D721Med (cell line): ENCODE data around the gene DGKQ.

Experiments used
- DNase-seq: peaks from one replicate; pipeline ENCODE4 v3.0.0; 2011; ENCODE audit warnings: low spot score; ENCODE audit not compliant: insufficient read length
- FAIRE-seq: peaks from 2 replicates; lab custom pipeline; 2011; peaks lifted over from hg19 to GRCh38; lab: Jason Lieb, UNC
- TF ChIP-seq, protein P1 (sequence below): IDR thresholded peaks from 2 replicates; pipeline ENCODE4 v1.5.1; 2012; ENCODE audit warnings: mild to moderate bottlenecking, control low read depth; ENCODE audit not compliant: insufficient read depth; ENCODE audit errors: missing control alignments

Gene DGKQ

DNA sequence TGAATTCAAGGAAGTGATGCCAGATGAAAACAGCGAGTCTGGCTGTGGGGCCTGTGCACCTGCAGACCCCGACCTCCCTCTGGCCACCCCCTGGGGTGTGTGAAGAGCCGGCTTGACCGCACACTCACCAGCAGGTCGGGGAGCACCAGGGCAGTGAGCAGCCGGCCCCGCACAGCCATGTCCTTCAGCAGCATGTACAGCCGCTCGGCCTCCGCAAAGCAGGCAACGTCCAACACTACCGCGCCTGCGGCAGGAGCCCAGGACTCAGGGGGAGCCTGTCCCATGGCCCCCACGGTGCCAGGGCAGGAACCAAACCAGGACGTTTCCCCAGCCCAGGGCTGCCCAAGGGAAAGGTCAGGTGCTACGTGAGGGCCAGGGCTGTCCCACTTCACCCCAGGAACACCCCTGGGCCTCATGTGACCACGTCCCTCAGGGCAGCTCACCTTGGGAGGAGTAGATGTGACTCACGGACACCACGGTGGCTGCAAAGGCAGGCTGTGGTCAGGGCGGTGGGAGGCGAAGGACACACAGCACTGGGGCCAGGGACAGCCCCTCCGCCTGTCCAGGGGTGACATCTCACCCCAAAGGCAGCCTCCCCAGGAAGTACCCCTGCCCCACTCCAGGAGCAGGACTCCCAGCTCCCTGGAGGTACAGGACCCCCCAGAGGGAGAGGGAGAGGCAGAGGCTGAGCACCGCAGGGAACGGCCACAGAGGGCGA, 8.2 kb downstream of the DGKQ start:
- FAIRE-seq, result no peak
- DNase-seq, result no peak
- TF ChIP-seq, protein P1, sequence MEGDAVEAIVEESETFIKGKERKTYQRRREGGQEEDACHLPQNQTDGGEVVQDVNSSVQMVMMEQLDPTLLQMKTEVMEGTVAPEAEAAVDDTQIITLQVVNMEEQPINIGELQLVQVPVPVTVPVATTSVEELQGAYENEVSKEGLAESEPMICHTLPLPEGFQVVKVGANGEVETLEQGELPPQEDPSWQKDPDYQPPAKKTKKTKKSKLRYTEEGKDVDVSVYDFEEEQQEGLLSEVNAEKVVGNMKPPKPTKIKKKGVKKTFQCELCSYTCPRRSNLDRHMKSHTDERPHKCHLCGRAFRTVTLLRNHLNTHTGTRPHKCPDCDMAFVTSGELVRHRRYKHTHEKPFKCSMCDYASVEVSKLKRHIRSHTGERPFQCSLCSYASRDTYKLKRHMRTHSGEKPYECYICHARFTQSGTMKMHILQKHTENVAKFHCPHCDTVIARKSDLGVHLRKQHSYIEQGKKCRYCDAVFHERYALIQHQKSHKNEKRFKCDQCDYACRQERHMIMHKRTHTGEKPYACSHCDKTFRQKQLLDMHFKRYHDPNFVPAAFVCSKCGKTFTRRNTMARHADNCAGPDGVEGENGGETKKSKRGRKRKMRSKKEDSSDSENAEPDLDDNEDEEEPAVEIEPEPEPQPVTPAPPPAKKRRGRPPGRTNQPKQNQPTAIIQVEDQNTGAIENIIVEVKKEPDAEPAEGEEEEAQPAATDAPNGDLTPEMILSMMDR, result no peak

DNA sequence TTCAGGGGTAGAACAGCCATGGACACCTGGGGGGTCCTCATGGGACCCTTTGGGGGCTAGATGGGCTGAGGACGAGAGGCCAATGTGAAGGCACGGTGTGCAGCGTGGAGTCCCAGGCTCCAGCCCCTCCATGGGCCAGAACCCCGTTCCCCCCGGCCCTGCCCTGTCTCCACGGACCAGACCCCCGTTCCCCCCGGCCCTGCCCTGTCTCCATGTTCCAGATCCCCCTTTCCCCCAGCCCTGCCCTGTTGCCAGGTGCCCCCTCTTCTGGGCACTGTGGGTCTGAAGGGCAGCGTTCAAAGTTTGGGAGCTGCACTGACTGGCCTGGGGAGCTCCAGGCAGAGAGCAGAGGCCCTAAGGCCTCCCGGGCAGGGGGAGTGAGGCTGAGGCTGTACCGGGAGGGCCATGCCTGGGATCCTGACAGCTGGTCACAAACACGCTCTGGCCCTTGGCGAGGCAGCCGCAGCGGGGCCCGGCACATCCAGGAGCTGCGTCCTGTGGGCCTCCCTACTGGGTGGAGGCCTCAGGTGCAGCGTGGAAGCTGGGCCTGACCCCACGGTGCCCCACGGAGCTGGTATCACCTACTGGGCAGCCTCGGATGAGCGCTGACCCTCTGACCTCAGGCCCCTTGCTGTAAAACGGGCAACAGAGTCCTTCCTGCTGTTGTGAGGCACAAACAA, 8.9 kb downstream of the DGKQ start:
- DNase-seq (no peak), FAIRE-seq (no peak)
- TF ChIP-seq, protein P1, result no peak

DNA sequence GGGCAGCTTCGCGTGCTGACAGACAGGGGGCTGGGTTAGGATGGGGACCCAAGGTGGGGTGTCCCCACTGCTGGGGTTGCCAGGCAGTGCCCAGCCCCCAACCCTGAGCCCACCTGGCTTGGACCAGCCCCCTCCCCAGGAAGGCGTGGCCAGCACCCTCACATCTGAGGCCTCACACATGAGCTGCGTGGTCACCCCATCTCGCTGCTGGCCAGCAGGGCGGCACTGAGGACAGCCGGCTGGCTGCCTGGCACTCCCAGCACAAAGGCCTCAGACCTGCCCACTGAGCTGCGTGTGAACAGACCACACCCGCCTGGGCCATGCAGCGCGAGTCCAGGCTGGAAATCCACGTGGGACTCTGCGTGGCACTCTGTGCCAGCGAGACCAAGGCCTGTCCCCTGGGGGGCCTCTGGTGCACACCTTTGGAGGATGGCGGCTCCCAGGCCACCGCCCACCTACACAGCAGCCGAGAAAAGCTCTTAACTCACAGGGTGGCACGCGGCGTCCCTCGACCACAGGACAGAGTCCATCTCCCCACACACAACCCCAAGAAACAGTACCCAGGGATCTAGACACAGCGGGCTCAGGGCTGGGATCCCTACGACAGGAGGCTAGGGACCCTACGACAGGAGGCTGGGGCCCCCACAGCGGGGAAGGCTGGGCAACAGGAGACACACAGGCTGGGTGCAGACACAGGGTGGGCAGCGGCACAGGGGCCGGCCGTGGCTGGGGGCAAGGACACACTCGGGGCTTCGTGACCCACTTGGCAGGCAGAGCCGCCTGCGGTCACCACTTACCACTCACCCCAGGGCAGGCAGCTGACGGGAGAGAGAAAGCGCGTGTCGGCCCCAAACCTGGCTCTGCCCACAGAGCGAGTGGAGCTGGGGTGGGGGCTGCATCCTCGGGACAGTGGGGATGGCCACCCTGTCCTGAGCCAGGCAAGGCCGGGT, 9.8 kb downstream of the DGKQ start:
- no peak for FAIRE-seq
- TF ChIP-seq, protein P1, result no peak
- DNase-seq, result no peak

DNA sequence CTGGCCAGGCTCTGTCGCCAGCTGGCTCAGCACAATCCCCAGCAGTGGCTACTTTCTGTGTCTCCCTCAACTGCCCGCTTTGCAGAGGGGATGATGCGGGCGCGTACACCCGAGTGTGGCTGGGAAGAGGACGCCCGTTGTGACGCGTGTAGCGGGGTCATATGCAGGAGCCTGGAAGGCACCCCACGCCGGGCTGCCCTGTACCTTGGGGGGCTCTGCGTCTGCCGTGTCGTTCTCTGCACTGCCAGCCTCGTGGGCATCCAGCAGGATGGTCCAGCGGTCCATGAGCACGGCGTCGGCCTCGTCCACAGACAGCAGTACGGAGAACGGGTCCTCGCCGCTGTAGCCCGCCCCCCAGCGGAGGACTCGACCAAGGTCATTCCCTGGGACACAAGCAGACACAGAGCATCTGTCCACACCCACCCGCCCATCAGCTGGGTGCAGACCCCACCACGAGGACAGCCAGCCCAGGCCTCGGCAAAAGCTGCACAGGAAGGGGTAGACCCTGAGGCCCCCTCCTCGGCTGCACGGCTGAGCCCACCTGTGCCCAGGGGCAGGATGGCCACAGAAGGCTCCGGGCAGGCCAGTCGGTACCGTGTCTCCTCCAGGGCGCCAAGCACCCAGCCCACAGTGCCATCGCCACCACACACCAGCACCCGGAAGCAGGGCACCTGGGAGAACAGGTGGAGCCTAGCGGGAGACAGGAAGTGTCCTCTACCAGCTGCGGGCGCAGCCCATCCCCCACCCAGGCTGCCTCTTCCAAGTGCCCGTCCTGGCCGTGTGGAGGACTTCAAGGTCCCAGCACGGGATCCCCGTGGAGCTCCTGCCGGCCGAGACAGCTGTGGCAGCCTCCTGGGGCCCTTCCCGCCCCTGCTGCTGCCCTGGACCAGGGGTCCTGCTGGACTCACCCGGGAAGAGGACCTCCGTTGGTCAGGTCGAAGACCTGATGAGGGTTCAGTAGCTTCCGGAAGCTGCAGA, 10.8 kb downstream of the DGKQ start:
- no peak for FAIRE-seq
- no peak for DNase-seq
- TF ChIP-seq, protein P1, result no peak

DNA sequence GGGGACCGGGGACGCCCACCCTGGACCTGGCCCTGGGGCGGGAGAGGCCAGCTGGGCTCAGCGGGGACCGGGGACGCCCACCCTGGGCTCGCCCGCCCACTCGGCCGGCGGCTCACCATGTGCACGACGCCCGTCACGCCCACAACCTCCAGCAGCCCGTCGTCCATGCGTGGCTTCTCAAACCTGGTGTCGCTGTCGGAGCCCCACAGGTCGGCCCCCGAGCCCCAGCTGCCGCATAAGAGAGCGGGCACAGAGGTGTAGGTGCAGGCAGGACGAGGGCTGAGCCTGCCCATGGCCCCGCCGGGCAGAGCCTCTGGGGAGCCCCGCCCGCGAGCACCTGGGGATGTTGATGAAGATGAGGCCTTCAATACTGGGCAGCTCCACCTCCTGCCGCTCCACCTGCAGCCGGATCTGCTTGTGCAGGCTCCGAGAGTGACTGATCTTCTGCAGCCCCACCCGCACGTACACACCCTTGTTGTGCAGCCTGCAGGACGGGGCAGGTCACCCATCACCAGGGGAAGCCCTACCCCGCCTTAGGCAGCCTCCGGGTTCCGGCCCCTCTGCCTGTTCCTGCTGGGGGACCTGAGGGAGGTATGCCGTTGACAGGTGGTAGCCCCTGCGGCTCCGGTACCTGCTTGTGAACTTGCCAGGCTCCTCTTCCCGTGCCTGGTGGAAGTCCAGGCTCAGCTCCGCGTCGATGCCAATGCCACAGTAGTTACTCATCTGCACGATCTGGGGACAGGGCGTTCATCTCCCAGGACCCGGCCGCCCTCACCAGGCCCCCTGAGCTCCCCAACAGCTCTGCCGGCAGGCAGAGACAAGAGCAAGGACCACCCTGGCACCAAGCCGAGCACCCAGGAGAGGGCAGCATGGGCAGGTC, 11.8 kb downstream of the DGKQ start:
- FAIRE-seq, result no peak
- TF ChIP-seq, protein P1, result no peak
- DNase-seq, result no peak
